IMR-90 (cell line): Measurements from ENCODE around the gene ENO4. TPM values are rescaled to one million over a fixed set of nuclear protein-coding genes. Genes with fewer than 3 reads are reported as not detected.

Source experiments
- ATAC-seq: fragments of 200-7000 bp; cut with Tn5 transposase; 2 replicates; pipeline ENCODE4 v1.9.1; 2020; ENCODE audit warnings: low read depth, mild to moderate bottlenecking, moderate library complexity
- BruUV-seq: library from RNA; stranded (reverse); fragments of 400-500 nt; replicated peaks from 2 replicates; lab custom pipeline; 2021; lab: Mats Ljungman, UMichigan
- CTCF ChIA-PET: fragments of 300-600 bp; formaldehyde crosslinking; extraction: SDS; loops from one replicate; lab custom pipeline; 2021; ENCODE audit warnings: antibody characterized with exemption; lab: Yijun Ruan, JAX
- POLR2A ChIA-PET: fragments of 300-600 bp; sonication (Branson Sonifier 250); formaldehyde crosslinking; loops from one replicate; lab custom pipeline; 2022; ENCODE audit warnings: antibody characterized with exemption; ENCODE audit not compliant: unreplicated experiment; lab: Charles Lee
- DNase-seq: peaks from one replicate; pipeline ENCODE4 v3.0.0; 2013
- H2AFZ ChIP-seq: replicated peaks from 2 replicates; pipeline ENCODE3; 2013; ENCODE audit warnings: low read length, mild to moderate bottlenecking; ENCODE audit not compliant: poor library complexity
- H2AK5ac ChIP-seq: 2 replicates; pipeline ENCODE4 v1.6.1; 2013; ENCODE audit warnings: low read depth, low read length, inconsistent platforms
- H2AK9ac ChIP-seq: replicated peaks from 2 replicates; pipeline ENCODE3; 2013; ENCODE audit warnings: mild to moderate bottlenecking, low read depth, low read length, moderate library complexity; ENCODE audit not compliant: poor library complexity
- H2BK120ac ChIP-seq: 2 replicates; pipeline ENCODE4 v1.6.1; 2013; ENCODE audit warnings: low read depth, low read length, inconsistent platforms
- H2BK15ac ChIP-seq: 3 replicates; pipeline ENCODE4 v1.6.1; 2013; ENCODE audit warnings: low read depth, low read length, inconsistent platforms
- H2BK20ac ChIP-seq: 2 replicates; pipeline ENCODE4 v1.6.1; 2013; ENCODE audit warnings: low read depth, mild to moderate bottlenecking, inconsistent platforms, low read length, moderate library complexity
- H2BK5ac ChIP-seq: 2 replicates; pipeline ENCODE4 v1.6.1; 2013; ENCODE audit warnings: mild to moderate bottlenecking, low read depth, low read length, inconsistent platforms; ENCODE audit not compliant: poor library complexity, severe bottlenecking
- H3K14ac ChIP-seq: replicated peaks from 2 replicates; pipeline ENCODE4 v1.6.1; 2013; ENCODE audit warnings: low read depth, low read length, inconsistent platforms
- H3K18ac ChIP-seq: 2 replicates; pipeline ENCODE4 v1.6.1; 2013; ENCODE audit warnings: low read depth, low read length, control low read depth
- H3K23ac ChIP-seq: 2 replicates; pipeline ENCODE4 v1.6.1; 2013; ENCODE audit warnings: low read depth, low read length, inconsistent platforms
- H3K27ac ChIP-seq: 2 replicates; pipeline ENCODE4 v1.5.1; 2013; ENCODE audit warnings: mild to moderate bottlenecking, control low read depth, low read length; ENCODE audit not compliant: insufficient read depth
- H3K27me3 ChIP-seq: 2 replicates; pipeline ENCODE4 v1.6.1; 2013; ENCODE audit warnings: low read length; ENCODE audit not compliant: control insufficient read depth, insufficient read depth
- H3K36me3 ChIP-seq: 2 replicates; pipeline ENCODE4 v1.6.1; 2013; ENCODE audit warnings: low read length, mixed read lengths; ENCODE audit not compliant: control insufficient read depth, insufficient read depth
- H3K4ac ChIP-seq: 2 replicates; pipeline ENCODE4 v1.6.1; 2013; ENCODE audit warnings: low read depth, low read length, inconsistent platforms
- H3K4me1 ChIP-seq: 2 replicates; pipeline ENCODE4 v1.6.1; 2013; ENCODE audit warnings: low read length, mixed read lengths; ENCODE audit not compliant: control insufficient read depth, insufficient read depth
- H3K4me2 ChIP-seq: 2 replicates; pipeline ENCODE4 v1.6.1; 2013; ENCODE audit warnings: low read depth, mild to moderate bottlenecking, control low read depth, low read length, moderate library complexity
- H3K4me3 ChIP-seq: 2 replicates; pipeline ENCODE4 v1.5.1; 2013; ENCODE audit warnings: low read depth, mild to moderate bottlenecking, control low read depth, low read length, moderate library complexity; ENCODE audit not compliant: insufficient read depth
- H3K56ac ChIP-seq: 2 replicates; pipeline ENCODE4 v1.6.1; 2013; ENCODE audit warnings: low read length, inconsistent platforms; ENCODE audit not compliant: insufficient read depth; ENCODE audit errors: extremely low read depth
- H3K79me1 ChIP-seq, 2 experiments: 2 replicates each; pipeline ENCODE4 v1.6.1; 2013; ENCODE audit warnings: low read length in 2 of 2, inconsistent platforms in 1 of 2, low read depth in 1 of 2
- H3K9ac ChIP-seq: 2 replicates; pipeline ENCODE4 v1.6.1; 2013; ENCODE audit warnings: low read depth, low read length, control low read depth
- H3K9me1 ChIP-seq: 2 replicates; pipeline ENCODE4 v1.6.1; 2013; ENCODE audit warnings: low read length, inconsistent platforms; ENCODE audit not compliant: insufficient read depth
- H3K9me3 ChIP-seq: 2 replicates; pipeline ENCODE4 v1.6.1; 2013; ENCODE audit warnings: low read length; ENCODE audit not compliant: control insufficient read depth, insufficient read depth
- H4K20me1 ChIP-seq: 2 replicates; pipeline ENCODE4 v1.6.1; 2013; ENCODE audit warnings: low read length, inconsistent platforms; ENCODE audit not compliant: insufficient read depth
- H4K5ac ChIP-seq: 2 replicates; pipeline ENCODE4 v1.6.1; 2013; ENCODE audit warnings: mild to moderate bottlenecking, low read depth, low read length, control low read depth
- H4K8ac ChIP-seq, 2 experiments: 2 replicates each; pipeline ENCODE4 v1.6.1; 2013; ENCODE audit warnings: low read depth in 2 of 2, low read length in 2 of 2, control low read depth in 1 of 2, inconsistent platforms in 1 of 2
- H4K91ac ChIP-seq: 2 replicates; pipeline ENCODE4 v1.6.1; 2013; ENCODE audit warnings: low read depth, low read length, inconsistent platforms; ENCODE audit not compliant: insufficient read depth
- MXI1 ChIP-seq: IDR thresholded peaks from 2 replicates; pipeline ENCODE4 v1.6.1; 2012; ENCODE audit warnings: low read depth, mild to moderate bottlenecking, low read length, moderate library complexity, borderline replicate concordance
- WGBS, 2 experiments: methylation state at CpG; one replicate each; pipeline versions ENCODE4 v1.1.5 to v1.1.7; 2013; ENCODE audit warnings: missing lambda C conversion rate in 2 of 2; ENCODE audit not compliant: insufficient read length in 1 of 2; ENCODE audit errors: extremely low coverage in 2 of 2; 5-methylcytosine and 5-hydroxymethylcytosine counted together
- dilution Hi-C: fragments of 300-500 bp; cut with HindIII; formaldehyde crosslinking; loops from one replicate; pipeline ENCODE4 v1.14.3; 2018; ENCODE audit warnings: low sequenced_read_pairs; ENCODE audit not compliant: unreplicated experiment
- in situ Hi-C: fragments of 300-500 bp; cut with MboI; formaldehyde crosslinking; loops from 3 replicates; pipeline ENCODE4 v1.14.3; 2019; ENCODE audit warnings: low sequenced_read_pairs, inconsistent platforms, mixed read lengths
- intact Hi-C: fragments of 100-400 bp; cut with micrococcal nuclease; formaldehyde crosslinking; loops from 2 replicates; pipeline ENCODE4 v1.10.0; 2022
- polyA plus RNA-seq, 3 experiments: library from polyadenylated mRNA; depleted of rRNA; stranded (reverse); fragments of >200 nt; gene quantifications; 2 replicates each; pipeline ENCODE4 v1.2.3, GENCODE V29; 2012; ENCODE audit warnings: low replicate concordance in 1 of 3
- total RNA-seq: library from RNA; depleted of rRNA; stranded (reverse); fragments of >200 nt; gene quantifications from 2 replicates; pipeline ENCODE4 v1.2.3, GENCODE V29; 2012

The ENO4 gene
- total and polyA plus RNA-seq, 2 of the 4 experiments (the other 2 are of a cell fraction) = under 0.01 to 0.05 TPM

DNA sequence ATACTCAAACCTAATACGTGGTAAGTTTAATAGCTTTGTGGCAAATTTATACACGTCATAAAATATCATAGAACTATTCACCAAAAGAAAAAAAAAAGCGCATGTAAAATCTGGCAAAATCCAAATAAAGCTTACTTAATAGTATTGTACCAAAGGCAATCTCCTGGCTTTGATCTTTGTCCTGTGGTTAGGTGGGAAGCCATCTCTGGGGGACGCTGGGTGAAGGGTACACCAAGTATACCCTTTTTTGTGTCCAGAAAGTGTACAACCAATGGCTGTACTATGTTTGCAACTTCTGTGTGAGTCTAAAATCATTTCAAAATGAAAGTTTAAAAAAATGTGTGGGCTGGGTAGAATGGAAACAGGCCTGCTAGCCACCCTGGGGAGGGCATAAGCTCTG is 47.6 kb upstream of the ENO4 start:
- no CpG with 5 or more reads among the region's 4 CpGs for WGBS, 2 experiments
- H3K4me2 ChIP-seq = no peak overlapping the region
- no peaks in the 10 kb centered on the region for H4K20me1 ChIP-seq
- no peak for DNase-seq
- H3K9me1 ChIP-seq = no peaks in the 10 kb centered on the region
- intact Hi-C loops (no loop called here), in situ Hi-C loops (no loop called here), dilution Hi-C loops (no loop called here)
- H3K4ac ChIP-seq = no peak overlapping the region
- H4K5ac ChIP-seq = no peak overlapping the region
- POLR2A ChIA-PET = no interaction called here
- peaks cover 32% of the 10 kb centered on the region for H3K27me3 ChIP-seq
- BruUV-seq = no TSS peak
- no peaks in the 10 kb centered on the region for H3K9me3 ChIP-seq
- H4K8ac ChIP-seq = no peak overlapping the region
- H2AK5ac ChIP-seq = no peak overlapping the region
- no peak overlapping the region for H3K23ac ChIP-seq
- no peaks in the 10 kb centered on the region for H3K4me1 ChIP-seq
- H2BK5ac ChIP-seq = no peak overlapping the region
- H2AFZ ChIP-seq = no peak overlapping the region
- H3K4me3 ChIP-seq = no peak overlapping the region
- H3K27ac ChIP-seq = no peak overlapping the region
- no peak overlapping the region for H2BK120ac ChIP-seq
- no peak overlapping the region for H2AK9ac ChIP-seq
- H3K79me1 ChIP-seq = no peaks in the 10 kb centered on the region
- no peak for ATAC-seq
- no peak overlapping the region for H4K91ac ChIP-seq
- no peak overlapping the region for H3K18ac ChIP-seq
- no peak overlapping the region for H2BK20ac ChIP-seq
- no peaks in the 10 kb centered on the region for H3K36me3 ChIP-seq
- CTCF ChIA-PET = interaction anchor here (0.9 to 1.2 kb wide), 2 partner anchors 39 to 373 kb away, joined by 3 to 6 read pairs; no protein-coding TSS in a partner anchor
- H3K9ac ChIP-seq = no peak overlapping the region
- no peak for TF ChIP-seq MXI1
- H3K14ac ChIP-seq = no peak overlapping the region
- H3K56ac ChIP-seq = no peak overlapping the region
- H2BK15ac ChIP-seq = no peak overlapping the region
